Epithelial cell of alveolus of lung (primary cell): ENCODE measurements around the gene MXD3. TPM values are rescaled to one million over a fixed set of nuclear protein-coding genes. Genes with fewer than 3 reads are reported as not detected.

Source experiments
- total RNA-seq: library from RNA; depleted of rRNA; stranded (reverse); fragments of >200 nt; gene quantifications from 2 replicates; pipeline ENCODE4 v1.2.1, GENCODE V29; 2015

MXD3 gene
- total RNA-seq = 21.7 and 30.7 TPM in 2 replicates

GRCh38 chr5:177311723-177312648, at the start of gene MXD3:
MXD3 (minus strand) TSS chr5:177311898; CDS start chr5:177311830, 68 bp downstream.

DNA sequence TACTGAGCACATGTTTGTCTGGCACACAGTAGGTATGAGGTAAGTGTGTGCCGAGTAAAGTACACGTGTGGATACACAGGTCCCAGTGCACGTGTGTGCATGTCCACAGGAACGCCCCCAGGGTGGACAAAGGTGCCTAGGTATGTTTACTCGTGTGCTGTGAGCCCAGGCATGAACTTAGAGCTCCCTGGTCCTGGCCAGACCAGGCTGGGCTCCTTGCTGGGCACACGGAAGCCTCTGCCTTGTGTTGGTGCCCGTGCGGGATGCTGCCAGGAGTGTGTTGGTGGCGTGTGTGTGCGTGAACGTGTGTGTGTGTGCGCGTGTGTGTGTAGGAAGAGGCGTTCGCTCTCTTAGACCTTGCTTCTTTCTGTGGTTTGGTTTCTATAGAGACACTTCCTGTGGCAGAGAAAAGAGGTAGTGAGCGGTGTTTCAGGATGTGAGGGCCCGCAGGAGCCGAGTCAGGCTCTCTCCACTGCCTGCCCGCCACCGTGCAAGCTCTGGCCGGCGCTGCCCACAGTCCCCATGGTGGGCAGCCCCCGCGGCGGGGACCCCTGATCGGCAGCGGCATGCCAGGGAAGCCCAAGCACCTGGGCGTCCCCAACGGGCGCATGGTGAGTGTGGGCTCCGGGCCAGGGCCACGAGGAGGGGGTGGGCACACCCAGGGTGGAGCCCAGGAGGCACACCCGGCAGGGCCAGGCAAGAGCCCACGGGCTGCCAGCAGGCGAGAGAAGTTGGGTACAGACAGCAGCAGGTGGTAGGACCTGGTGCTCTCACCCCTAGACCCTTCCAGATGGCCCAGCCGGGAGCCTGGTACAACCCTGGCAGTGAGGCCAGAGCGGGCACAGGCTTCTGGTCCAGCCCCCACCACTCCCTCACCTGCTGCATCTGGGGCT, 46.0 kb upstream of the MXD3 start, which contains the start of gene RGS14:
TSS of gene RGS14 (plus strand) at position 466 of the 893 bp plus-strand sequence. CDS start at position 567, 101 bp downstream.

DNA sequence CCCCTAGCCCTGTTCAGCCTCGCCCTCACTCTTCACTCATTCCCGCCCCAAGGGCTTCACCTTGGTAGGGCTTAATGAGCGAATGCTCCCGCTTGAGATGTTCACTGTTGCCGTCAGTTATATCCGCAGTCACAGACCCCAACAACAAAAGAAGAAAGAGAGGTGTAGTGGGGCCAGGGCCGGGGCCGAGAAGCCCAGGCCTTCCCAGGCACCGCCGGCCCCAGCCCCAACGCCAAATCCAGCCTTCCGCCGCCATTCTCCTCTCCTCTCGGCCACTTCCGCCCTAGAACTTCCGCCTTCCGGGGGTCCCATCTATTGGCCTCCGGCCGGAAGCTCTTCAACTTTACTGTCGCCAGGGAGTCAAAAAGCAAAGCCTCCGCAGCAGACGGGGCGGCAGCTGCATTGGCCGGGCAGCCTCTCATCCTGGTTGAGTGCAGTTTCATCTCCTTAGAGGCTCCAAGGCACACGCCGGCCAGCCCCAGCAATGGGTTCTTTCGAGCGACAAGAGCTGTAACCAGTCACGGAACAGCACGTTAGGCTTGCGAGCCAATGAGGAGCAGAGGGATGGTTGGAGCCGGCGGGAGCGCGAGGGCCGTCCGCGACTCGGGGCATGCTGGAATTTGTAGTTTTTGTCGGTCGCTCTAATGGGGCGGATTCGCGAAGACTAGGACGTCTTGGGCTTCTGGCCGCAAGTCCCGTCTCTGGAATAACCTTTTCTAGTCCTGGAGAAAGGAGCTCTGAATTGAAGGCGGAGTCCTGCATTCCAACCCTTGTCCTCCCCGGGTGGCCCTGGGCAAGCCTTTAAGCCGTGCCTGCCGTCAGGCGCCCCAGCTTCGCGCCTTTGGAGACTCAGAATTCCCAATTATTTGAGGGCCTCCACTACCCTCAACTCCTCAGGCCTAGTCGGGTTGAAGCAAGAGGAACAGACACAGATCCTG, 40.0 kb upstream of the MXD3 start, which contains the start of gene LMAN2:
TSS of gene LMAN2 (minus strand) at position 277 of the 938 bp plus-strand sequence. CDS start at position 256, 21 bp downstream.

DNA sequence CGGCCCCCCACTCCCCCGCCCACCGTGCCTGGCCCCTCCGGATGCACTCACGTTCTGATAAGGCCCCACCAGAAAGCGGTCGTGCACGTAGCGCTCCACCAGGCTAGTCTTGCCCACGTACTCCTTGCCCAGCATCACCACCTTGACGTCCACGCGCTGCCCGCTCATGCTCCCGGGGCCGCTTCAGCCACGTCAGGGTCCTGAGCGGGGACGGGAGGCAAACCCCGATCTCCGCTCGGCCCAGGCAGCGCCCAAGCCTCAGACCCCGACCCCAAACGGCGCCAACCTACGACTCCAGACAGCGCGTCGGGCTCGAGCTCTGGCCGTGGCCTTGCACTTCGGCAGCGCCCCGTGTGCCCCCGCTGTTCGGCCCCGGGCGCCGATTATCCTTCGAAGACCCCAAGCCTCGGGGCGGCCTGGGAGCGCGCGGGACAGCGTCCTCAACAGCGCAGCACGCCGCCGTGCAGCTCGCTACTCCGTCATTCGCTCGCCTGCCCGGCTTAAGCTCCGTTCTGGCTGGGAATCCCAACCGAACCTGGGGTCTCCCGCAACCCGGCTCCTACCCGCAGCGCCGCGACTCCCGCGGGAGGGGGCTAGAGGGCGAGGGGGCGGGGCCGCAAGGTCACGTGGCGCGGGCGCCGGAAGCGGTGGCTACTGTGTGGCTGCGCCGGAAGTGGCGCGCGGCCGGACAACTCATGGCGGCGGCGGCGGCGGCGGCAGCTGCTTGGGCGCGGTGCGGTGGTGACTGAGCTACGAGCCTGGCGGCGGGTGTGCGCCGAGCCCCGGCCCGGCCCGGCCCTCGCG, 8.4 kb downstream of the MXD3 start, which contains the start of the genes PRELID1 and RAB24:
TSS of gene PRELID1 (plus strand) at position 679 of the 804 bp plus-strand sequence. CDS start 187 bp downstream, outside the sequence.
TSS of gene RAB24 (minus strand) at position 599 of the 804 bp plus-strand sequence. CDS start at position 168, 431 bp downstream.

Other genes with a start within 250 kb of the MXD3 start
- gene FGFR4, start 225.0 kb downstream of the MXD3 start, total RNA-seq = 7.2 and 198 TPM in 2 replicates
- 22.8 and 24.0 TPM in 2 replicates for gene NSD1, start 178.1 kb downstream of the MXD3 start, total RNA-seq
- gene RAB24, start 8.2 kb downstream of the MXD3 start, total RNA-seq = 20.2 and 45.6 TPM in 2 replicates
- gene PRELID1, start 8.1 kb downstream of the MXD3 start, total RNA-seq = 69.7 and 176 TPM in 2 replicates
- gene LMAN2, start 39.8 kb upstream of the MXD3 start, total RNA-seq = 289 and 319 TPM in 2 replicates
- 3.9 and 10.3 TPM in 2 replicates for gene RGS14, start 46.0 kb upstream of the MXD3 start, total RNA-seq
- not detected in 2 replicates for gene SLC34A1, start 72.5 kb upstream of the MXD3 start, total RNA-seq
- gene PFN3, start 88.8 kb upstream of the MXD3 start, total RNA-seq = not detected in 2 replicates
- gene F12, start 97.7 kb upstream of the MXD3 start, total RNA-seq = 0.40 and 1.0 TPM in 2 replicates
- 19.8 and 37.6 TPM in 2 replicates for gene GRK6, start 114.8 kb upstream of the MXD3 start, total RNA-seq
- 9.3 and 10.0 TPM in 2 replicates for gene PRR7, start 134.9 kb upstream of the MXD3 start, total RNA-seq
- 125 and 211 TPM in 2 replicates for gene DBN1, start 161.7 kb upstream of the MXD3 start, total RNA-seq
- gene PDLIM7, start 185.7 kb upstream of the MXD3 start, total RNA-seq = 216 and 501 TPM in 2 replicates
- 0.91 and 1.5 TPM in 2 replicates for gene DOK3, start 197.9 kb upstream of the MXD3 start, total RNA-seq
- 92.1 and 136 TPM in 2 replicates for gene DDX41, start 205.1 kb upstream of the MXD3 start, total RNA-seq
- gene FAM193B, start 242.7 kb upstream of the MXD3 start, total RNA-seq = 16.0 and 77.8 TPM in 2 replicates